GM12872 (cell line): ENCODE results near the gene MUC12.

Experiments
- TF ChIP-seq, protein P1 (sequence below): IDR thresholded peaks from 3 replicates; pipeline ENCODE4 v1.5.1; 2011; ENCODE audit warnings: low read depth, mild to moderate bottlenecking, low read length, moderate library complexity; ENCODE audit not compliant: insufficient read depth

Gene MUC12

DNA sequence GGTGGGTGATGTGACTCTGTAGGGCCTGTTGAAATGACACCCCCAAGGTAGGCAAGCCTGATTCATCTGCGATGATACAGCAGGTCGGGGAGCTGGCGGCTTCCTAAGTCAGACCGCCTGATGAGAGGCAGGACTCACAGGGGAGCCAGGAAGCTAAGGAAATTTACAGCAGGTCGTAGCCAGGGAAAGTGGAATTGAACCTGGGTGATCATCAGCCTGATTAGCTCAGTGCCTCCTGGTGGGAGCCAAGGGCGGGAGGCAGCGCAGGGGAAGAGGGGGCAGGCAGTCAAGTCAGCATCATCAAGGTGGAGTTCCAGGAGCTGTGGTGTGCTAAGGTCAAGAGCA lies 97.4 kb downstream of the MUC12 start:
- TF ChIP-seq, protein P1, sequence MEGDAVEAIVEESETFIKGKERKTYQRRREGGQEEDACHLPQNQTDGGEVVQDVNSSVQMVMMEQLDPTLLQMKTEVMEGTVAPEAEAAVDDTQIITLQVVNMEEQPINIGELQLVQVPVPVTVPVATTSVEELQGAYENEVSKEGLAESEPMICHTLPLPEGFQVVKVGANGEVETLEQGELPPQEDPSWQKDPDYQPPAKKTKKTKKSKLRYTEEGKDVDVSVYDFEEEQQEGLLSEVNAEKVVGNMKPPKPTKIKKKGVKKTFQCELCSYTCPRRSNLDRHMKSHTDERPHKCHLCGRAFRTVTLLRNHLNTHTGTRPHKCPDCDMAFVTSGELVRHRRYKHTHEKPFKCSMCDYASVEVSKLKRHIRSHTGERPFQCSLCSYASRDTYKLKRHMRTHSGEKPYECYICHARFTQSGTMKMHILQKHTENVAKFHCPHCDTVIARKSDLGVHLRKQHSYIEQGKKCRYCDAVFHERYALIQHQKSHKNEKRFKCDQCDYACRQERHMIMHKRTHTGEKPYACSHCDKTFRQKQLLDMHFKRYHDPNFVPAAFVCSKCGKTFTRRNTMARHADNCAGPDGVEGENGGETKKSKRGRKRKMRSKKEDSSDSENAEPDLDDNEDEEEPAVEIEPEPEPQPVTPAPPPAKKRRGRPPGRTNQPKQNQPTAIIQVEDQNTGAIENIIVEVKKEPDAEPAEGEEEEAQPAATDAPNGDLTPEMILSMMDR: no peak

DNA sequence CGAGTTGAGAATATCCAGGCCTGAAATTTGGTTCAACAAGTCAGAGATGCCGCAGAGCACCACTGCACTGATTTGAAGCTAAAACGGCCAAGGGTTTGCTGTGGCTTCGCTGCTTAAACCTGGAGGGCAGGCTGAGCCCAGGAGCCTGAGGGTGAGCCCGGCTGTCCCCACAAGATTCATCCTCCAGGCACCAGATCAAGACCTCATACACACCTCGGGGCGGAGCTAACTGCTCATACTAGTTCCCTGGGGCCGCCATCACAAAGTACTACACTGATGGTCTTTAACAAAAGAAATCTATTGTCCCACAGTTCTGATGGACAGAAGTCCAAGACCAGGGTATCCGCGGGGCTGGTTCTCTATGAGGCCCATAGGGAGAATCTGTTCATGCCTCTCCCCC lies 99.0 kb downstream of the MUC12 start:
- TF ChIP-seq, protein P1: no peak
